ENCODE results near the gene DNAJB9. TPM values are rescaled to one million over a fixed set of nuclear protein-coding genes. Genes with fewer than 3 reads are reported as not detected.

DNAJB9 gene
- total RNA-seq, 1 donor from 2014 or later: 28.7 TPM

DNA sequence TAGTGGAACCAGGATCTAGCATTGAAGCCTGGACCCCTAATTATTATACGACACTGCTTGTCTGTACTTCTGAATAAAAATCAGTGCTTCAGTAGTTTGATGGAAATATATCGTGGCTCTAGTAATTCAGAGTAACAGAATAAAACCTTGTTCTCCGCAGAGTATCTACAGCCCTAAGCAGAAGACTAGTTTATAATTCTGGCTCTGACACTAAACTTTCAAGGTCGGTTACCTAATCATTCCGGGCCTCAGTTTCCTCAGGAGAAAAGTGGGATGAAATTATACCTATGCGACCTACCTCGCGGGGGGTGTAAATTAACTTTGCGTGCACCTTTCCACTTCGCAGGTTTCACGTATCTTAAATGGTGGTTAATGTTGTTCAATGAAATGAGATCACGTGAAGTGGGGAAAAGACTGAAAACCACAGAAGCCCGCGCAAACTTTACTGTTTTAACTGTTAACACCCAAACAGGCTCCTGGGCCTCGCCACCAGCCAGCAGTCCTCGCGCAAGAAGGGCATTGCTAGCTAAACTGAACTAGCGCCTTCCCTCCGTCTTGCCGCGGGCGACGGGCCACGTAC lies 783 bp upstream of the DNAJB9 start:
- H3K4me1 ChIP-seq: peaks cover 29% of the 10 kb centered on the region
- intact Hi-C loops (cut with DNase I): loop anchor here (2.0 kb wide), 1 partner anchor 42 kb away; the partner anchor contains the start of gene PNPLA8

DNA sequence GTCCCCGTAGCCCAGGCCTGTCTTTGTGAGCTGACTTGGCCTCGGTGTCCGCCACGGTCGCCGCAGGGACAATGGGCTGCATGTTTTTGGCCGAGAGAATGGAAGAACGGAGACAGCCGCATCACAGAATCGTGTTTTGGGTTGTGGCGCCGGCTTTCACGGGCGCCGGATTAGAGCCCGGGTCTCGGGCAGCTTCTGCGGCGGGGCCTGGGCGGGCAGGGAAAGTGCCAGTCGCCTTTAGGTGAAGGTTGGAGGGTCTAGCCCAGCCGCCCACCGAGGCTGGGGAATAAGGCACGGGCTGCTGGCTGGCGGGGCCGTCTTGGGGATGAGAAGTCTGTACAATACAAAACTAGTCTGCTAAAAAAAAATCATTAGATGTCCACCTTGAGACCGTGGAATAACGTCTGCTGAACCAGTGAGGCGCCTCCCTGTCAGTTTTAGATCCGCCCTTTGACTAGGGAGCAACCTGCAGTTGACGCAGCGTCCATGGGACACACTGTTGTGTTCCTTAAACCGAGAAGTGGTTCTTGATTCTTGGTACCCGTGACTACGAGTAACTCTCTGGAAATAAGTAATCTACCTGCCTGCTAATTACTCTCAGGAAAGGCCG lies 577 bp downstream of the DNAJB9 start:
- H3K27me3 ChIP-seq: no peaks in the 10 kb centered on the region
- peaks cover 3 to 13% of the 10 kb centered on the region in 2 donors for H3K36me3 ChIP-seq
- intact Hi-C loops (cut with DNase I): no loop called here
- TF ChIP-seq POLR2AphosphoS5 (IDR thresholded peaks at IDR 0.05; ENCODE audit: insufficient read depth in 1 of 2, low read depth in 1 of 2) (peak in 1 of 2 donors; percentile 9), POLR2A (IDR thresholded peaks at IDR 0.05) (peak in 1 of 2 donors; percentile 2)
- TF ChIP-seq, protein P1, sequence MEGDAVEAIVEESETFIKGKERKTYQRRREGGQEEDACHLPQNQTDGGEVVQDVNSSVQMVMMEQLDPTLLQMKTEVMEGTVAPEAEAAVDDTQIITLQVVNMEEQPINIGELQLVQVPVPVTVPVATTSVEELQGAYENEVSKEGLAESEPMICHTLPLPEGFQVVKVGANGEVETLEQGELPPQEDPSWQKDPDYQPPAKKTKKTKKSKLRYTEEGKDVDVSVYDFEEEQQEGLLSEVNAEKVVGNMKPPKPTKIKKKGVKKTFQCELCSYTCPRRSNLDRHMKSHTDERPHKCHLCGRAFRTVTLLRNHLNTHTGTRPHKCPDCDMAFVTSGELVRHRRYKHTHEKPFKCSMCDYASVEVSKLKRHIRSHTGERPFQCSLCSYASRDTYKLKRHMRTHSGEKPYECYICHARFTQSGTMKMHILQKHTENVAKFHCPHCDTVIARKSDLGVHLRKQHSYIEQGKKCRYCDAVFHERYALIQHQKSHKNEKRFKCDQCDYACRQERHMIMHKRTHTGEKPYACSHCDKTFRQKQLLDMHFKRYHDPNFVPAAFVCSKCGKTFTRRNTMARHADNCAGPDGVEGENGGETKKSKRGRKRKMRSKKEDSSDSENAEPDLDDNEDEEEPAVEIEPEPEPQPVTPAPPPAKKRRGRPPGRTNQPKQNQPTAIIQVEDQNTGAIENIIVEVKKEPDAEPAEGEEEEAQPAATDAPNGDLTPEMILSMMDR (IDR thresholded peaks at IDR 0.05): no peak
- H3K27ac ChIP-seq: peak overlapping the region; percentile 97
- H3K9me3 ChIP-seq: no peaks in the 10 kb centered on the region
- no peak for DNase-seq (ENCODE audit: extremely low spot score in 2 of 2)
- H3K4me3 ChIP-seq: peak overlapping the region; percentile 85 to 94
- peaks cover 34% of the 10 kb centered on the region for H3K4me1 ChIP-seq

More for the DNA sequence above, 783 bp upstream of the DNAJB9 start:
- Histone ChIP-seq H3K4me3 (peak overlapping the region; percentile 85 to 94), H3K27me3 (no peaks in the 10 kb centered on the region), H3K36me3 (peaks cover 3 to 23% of the 10 kb centered on the region in 2 donors), H3K27ac (peak overlapping the region; percentile 97), H3K9me3 (no peaks in the 10 kb centered on the region)
- TF ChIP-seq POLR2AphosphoS5 (IDR thresholded peaks at IDR 0.05; ENCODE audit: insufficient read depth in 1 of 2, low read depth in 1 of 2): no peak
- TF ChIP-seq, protein P1 (IDR thresholded peaks at IDR 0.05): no peak
- no peak for TF ChIP-seq POLR2A (IDR thresholded peaks at IDR 0.05)
- no peak for DNase-seq (ENCODE audit: extremely low spot score in 2 of 2)

DNA sequence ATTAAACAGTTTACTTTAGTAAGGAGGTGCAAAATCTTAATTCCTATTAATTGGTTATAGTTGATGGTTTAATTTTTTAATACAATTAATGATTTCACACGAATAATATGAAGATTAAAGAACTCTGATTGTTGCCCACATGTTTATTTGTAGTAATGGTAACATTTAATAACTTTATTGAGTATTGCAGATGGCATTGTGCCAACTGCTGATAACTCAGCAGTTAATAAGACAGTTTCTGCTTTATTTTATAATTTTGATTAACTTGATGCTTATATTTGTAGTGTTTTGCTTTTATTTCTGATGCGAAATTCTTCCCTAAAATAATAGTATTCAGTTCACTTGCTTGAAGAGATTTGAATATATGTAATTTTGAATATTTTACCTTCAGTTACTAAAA lies 2.8 kb downstream of the DNAJB9 start:
- intact Hi-C loops (cut with DNase I): no loop called here
- no peak for DNase-seq (ENCODE audit: extremely low spot score in 2 of 2)

DNA sequence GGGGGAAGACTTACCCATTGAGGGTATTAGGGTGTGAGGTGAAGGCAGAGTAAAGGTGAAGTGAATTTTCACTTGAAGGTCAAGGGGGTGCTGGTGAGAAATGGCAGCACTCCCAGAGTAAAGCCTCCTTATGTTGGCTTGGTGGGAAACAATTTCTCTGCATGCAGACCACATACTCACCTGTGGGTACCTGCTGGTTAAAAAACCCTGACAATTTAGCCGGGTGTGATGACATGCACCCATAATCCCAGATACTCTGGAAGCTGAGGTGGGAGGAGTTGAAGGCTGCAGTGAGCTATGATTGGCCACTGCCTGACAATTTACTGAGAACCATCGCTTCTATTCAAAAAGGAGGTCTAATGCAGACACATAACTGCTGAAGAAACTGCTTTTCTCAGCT lies 5.5 kb downstream of the DNAJB9 start:
- Histone ChIP-seq H3K4me3 (no peak overlapping the region), H3K36me3 (peaks cover 3 to 29% of the 10 kb centered on the region in 2 donors), H3K4me1 (peaks cover 22% of the 10 kb centered on the region), H3K9me3 (no peaks in the 10 kb centered on the region), H3K27me3 (no peaks in the 10 kb centered on the region), H3K27ac (no peak overlapping the region)
- no peak for TF ChIP-seq POLR2A (IDR thresholded peaks at IDR 0.05)
- TF ChIP-seq, protein P1 (IDR thresholded peaks at IDR 0.05): no peak
- TF ChIP-seq POLR2AphosphoS5 (IDR thresholded peaks at IDR 0.05; ENCODE audit: insufficient read depth in 1 of 2, low read depth in 1 of 2): no peak
- no peak for DNase-seq (ENCODE audit: extremely low spot score in 2 of 2)
- intact Hi-C loops (cut with DNase I): no loop called here

More for the DNA sequence above, 2.8 kb downstream of the DNAJB9 start:
- no peaks in the 10 kb centered on the region for H3K9me3 ChIP-seq
- H3K36me3 ChIP-seq: peaks cover 3 to 14% of the 10 kb centered on the region in 2 donors
- peaks cover 34% of the 10 kb centered on the region for H3K4me1 ChIP-seq
- no peak overlapping the region for H3K4me3 ChIP-seq
- H3K27ac ChIP-seq: no peak overlapping the region
- TF ChIP-seq, protein P1 (IDR thresholded peaks at IDR 0.05): no peak
- TF ChIP-seq POLR2A (IDR thresholded peaks at IDR 0.05): no peak
- TF ChIP-seq POLR2AphosphoS5 (IDR thresholded peaks at IDR 0.05; ENCODE audit: insufficient read depth in 1 of 2, low read depth in 1 of 2): no peak
- no peaks in the 10 kb centered on the region for H3K27me3 ChIP-seq

DNA sequence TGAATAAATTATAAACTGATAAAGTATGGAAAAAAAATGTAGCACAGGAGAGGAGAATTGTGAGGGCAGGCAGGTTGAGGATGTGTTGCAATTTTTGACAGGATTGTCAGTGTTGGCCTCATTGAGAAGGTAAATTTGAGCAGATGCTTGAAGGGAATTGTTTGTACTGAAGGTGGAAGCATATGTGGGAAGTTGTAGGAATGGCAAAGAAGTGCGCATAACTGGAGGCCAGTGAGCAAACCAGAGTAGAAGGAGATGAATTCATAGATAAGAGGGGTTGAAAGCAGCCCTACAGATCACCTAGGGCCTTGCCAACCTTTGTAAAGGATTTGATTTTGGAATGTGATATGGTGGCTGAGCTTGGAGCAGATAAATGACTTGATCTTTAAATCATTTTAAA lies 6.4 kb downstream of the DNAJB9 start:
- TF ChIP-seq, protein P1 (IDR thresholded peaks at IDR 0.05): no peak
- TF ChIP-seq POLR2AphosphoS5 (IDR thresholded peaks at IDR 0.05; ENCODE audit: insufficient read depth in 1 of 2, low read depth in 1 of 2): no peak
- TF ChIP-seq POLR2A (IDR thresholded peaks at IDR 0.05): no peak
- Histone ChIP-seq H3K27ac (no peak overlapping the region), H3K36me3 (peaks cover 3 to 33% of the 10 kb centered on the region in 2 donors), H3K9me3 (no peaks in the 10 kb centered on the region), H3K4me3 (no peak overlapping the region), H3K4me1 (peaks cover 22% of the 10 kb centered on the region), H3K27me3 (no peaks in the 10 kb centered on the region)
- no peak for DNase-seq (ENCODE audit: extremely low spot score in 2 of 2)
- intact Hi-C loops (cut with DNase I): no loop called here

All from vagina (tissue), 2 donors.